Endodermal cell (in vitro differentiated cells): ENCODE measurements around the gene ACTRT2. TPM values are rescaled to one million over a fixed set of nuclear protein-coding genes. Genes with fewer than 3 reads are reported as not detected.

Source experiments
- DNase-seq: peaks from one replicate; pipeline ENCODE4 v3.0.0-alpha.2; 2017
- H3K27ac ChIP-seq: 2 replicates; pipeline ENCODE4 v1.5.1; 2013; ENCODE audit warnings: mild to moderate bottlenecking, low read depth, low read length, moderate library complexity
- H3K27me3 ChIP-seq: 2 replicates; pipeline ENCODE4 v1.6.1; 2013; ENCODE audit warnings: mild to moderate bottlenecking, low read length, moderate library complexity; ENCODE audit not compliant: insufficient read depth, control insufficient read depth, poor library complexity, severe bottlenecking
- H3K36me3 ChIP-seq: 2 replicates; pipeline ENCODE4 v1.7.0; 2013; ENCODE audit warnings: mild to moderate bottlenecking, low read length, moderate library complexity; ENCODE audit not compliant: control insufficient read depth, insufficient read depth
- H3K4me1 ChIP-seq: one replicate; pipeline ENCODE4 v1.7.0; 2013; ENCODE audit warnings: low read length; ENCODE audit not compliant: control insufficient read depth, insufficient read depth
- H3K4me3 ChIP-seq: 2 replicates; pipeline ENCODE4 v1.5.1; 2013; ENCODE audit warnings: mild to moderate bottlenecking, low read length, moderate library complexity
- H3K9ac ChIP-seq: 2 replicates; pipeline ENCODE4 v1.6.1; 2013; ENCODE audit warnings: mild to moderate bottlenecking, low read length, moderate library complexity; ENCODE audit not compliant: poor library complexity, severe bottlenecking; ENCODE audit errors: extremely low read depth
- H3K9me3 ChIP-seq: 2 replicates; pipeline ENCODE4 v1.6.1; 2013; ENCODE audit warnings: mild to moderate bottlenecking, low read length, moderate library complexity; ENCODE audit not compliant: control insufficient read depth
- H3K27ac Mint-ChIP-seq: 2 replicates; pipeline ENCODE4 v1.8.0; 2020; ENCODE audit warnings: mixed read lengths
- H3K27me3 Mint-ChIP-seq: 2 replicates; pipeline ENCODE4 v1.8.0; 2021; ENCODE audit warnings: mild to moderate bottlenecking, mixed read lengths; ENCODE audit not compliant: insufficient read depth
- H3K36me3 Mint-ChIP-seq: 2 replicates; pipeline ENCODE4 v1.8.0; 2020; ENCODE audit warnings: low read depth, mixed read lengths
- H3K4me1 Mint-ChIP-seq: 2 replicates; pipeline ENCODE4 v1.8.0; 2020; ENCODE audit warnings: mixed read lengths
- H3K4me3 Mint-ChIP-seq: 2 replicates; pipeline ENCODE4 v1.8.0; 2020; ENCODE audit warnings: mild to moderate bottlenecking, moderate library complexity, mixed read lengths
- H3K9me3 Mint-ChIP-seq: 2 replicates; pipeline ENCODE4 v1.8.0; 2020; ENCODE audit warnings: mild to moderate bottlenecking, mixed read lengths
- WGBS, 2 experiments: methylation state at CpG; one replicate each; pipeline versions ENCODE4 v1.1.5 to v1.1.7; 2013; ENCODE audit warnings: missing lambda C conversion rate in 2 of 2, mixed read lengths in 1 of 2; ENCODE audit not compliant: insufficient coverage in 1 of 2, insufficient read length in 1 of 2; 5-methylcytosine and 5-hydroxymethylcytosine counted together
- total RNA-seq, 2 donors: library from RNA; stranded (reverse); fragmentation: NEBNext Ultra II Directional in 1 of 2; extraction: Animal tissue kit (Norgen Biotek cat#: 25700) in 1 of 2; gene quantifications; 2 replicates in 1 of 2; 3 replicates in 1 of 2; pipeline ENCODE4 v1.2.1, GENCODE V29; 2021
- TF ChIP-seq, protein P1 (sequence below): fragments of 200-600 bp; sonication (generic); conservative IDR thresholded peaks from 2 replicates; pipeline ENCODE4 v1.5.0; 2021; ENCODE audit warnings: antibody characterized with exemption, mild to moderate bottlenecking

Gene ACTRT2
- total RNA-seq, 2 donors from 2014 or later, result not detected

DNA sequence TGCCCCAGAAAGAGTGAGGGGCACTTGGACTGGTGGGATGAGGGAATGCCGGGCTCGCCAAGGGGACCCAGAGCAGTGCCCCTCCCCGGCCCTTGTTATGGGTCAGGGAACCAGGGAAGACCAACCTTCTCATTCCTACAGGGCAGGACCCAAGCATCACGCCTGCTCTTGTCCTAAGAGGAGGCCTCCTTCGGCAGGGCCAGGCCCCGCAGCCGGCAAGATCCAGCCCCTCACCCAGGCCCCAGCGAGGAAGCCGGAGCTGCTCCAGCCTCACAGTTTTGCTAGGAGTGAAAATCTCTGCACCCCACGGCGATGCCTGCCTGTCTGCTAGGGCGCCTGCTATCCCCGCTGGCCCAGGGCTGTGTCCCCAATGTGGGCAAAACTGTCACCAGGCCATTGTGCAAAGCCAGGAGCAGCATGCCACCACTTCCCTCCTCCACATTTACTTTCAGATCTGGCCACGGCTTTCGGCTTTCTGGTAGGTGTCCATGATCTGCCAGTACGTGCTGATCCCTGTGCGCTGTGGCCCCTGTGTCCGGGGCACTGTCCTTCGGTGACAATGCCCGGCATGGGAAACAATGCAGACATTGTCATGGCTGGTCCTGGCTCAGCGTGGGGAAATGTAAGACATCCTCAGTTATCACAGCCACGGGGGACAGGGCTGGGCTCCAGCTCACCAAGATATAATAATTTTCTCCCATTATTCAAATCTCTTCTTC is 9.6 kb downstream of the ACTRT2 start:
- H3K27ac ChIP-seq, result no peak overlapping the region
- peaks cover 59% of the 10 kb centered on the region for H3K9me3 Mint-ChIP-seq
- no peaks in the 10 kb centered on the region for H3K27me3 ChIP-seq
- TF ChIP-seq, protein P1, sequence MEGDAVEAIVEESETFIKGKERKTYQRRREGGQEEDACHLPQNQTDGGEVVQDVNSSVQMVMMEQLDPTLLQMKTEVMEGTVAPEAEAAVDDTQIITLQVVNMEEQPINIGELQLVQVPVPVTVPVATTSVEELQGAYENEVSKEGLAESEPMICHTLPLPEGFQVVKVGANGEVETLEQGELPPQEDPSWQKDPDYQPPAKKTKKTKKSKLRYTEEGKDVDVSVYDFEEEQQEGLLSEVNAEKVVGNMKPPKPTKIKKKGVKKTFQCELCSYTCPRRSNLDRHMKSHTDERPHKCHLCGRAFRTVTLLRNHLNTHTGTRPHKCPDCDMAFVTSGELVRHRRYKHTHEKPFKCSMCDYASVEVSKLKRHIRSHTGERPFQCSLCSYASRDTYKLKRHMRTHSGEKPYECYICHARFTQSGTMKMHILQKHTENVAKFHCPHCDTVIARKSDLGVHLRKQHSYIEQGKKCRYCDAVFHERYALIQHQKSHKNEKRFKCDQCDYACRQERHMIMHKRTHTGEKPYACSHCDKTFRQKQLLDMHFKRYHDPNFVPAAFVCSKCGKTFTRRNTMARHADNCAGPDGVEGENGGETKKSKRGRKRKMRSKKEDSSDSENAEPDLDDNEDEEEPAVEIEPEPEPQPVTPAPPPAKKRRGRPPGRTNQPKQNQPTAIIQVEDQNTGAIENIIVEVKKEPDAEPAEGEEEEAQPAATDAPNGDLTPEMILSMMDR, result no peak
- H3K36me3 Mint-ChIP-seq, result no peaks in the 10 kb centered on the region
- no peak overlapping the region for H3K4me3 Mint-ChIP-seq
- H3K9me3 ChIP-seq, result peaks cover 14% of the 10 kb centered on the region
- H3K27ac Mint-ChIP-seq, result no peak overlapping the region
- H3K4me1 Mint-ChIP-seq, result no peaks in the 10 kb centered on the region
- 87 to 94% methylated on average over 12 to 22 of the region's 22 CpGs for WGBS, 2 experiments
- no peaks in the 10 kb centered on the region for H3K27me3 Mint-ChIP-seq
- H3K4me3 ChIP-seq, result no peak overlapping the region
- H3K36me3 ChIP-seq, result no peaks in the 10 kb centered on the region
- no peak overlapping the region for H3K9ac ChIP-seq
- DNase-seq, result peak; percentile 31
- H3K4me1 ChIP-seq, result no peaks in the 10 kb centered on the region

GRCh38 chr1:3031401-3032221 is 10.3 kb downstream of the ACTRT2 start:
- WGBS, 2 experiments, result 88 to 93% methylated on average over 17 to 35 of the region's 35 CpGs
- Histone ChIP-seq H3K4me1 (no peaks in the 10 kb centered on the region), H3K9ac (no peak overlapping the region), H3K36me3 (no peaks in the 10 kb centered on the region), H3K27me3 (no peaks in the 10 kb centered on the region), H3K27ac (no peak overlapping the region), H3K9me3 (peaks cover 9% of the 10 kb centered on the region), H3K4me3 (no peak overlapping the region)
- H3K27ac Mint-ChIP-seq, result no peak overlapping the region
- no peaks in the 10 kb centered on the region for H3K4me1 Mint-ChIP-seq
- DNase-seq, result peak; percentile 28
- no peaks in the 10 kb centered on the region for H3K27me3 Mint-ChIP-seq
- H3K9me3 Mint-ChIP-seq, result peaks cover 66% of the 10 kb centered on the region
- H3K36me3 Mint-ChIP-seq, result no peaks in the 10 kb centered on the region
- no peak overlapping the region for H3K4me3 Mint-ChIP-seq
- TF ChIP-seq, protein P1, result no peak

DNA sequence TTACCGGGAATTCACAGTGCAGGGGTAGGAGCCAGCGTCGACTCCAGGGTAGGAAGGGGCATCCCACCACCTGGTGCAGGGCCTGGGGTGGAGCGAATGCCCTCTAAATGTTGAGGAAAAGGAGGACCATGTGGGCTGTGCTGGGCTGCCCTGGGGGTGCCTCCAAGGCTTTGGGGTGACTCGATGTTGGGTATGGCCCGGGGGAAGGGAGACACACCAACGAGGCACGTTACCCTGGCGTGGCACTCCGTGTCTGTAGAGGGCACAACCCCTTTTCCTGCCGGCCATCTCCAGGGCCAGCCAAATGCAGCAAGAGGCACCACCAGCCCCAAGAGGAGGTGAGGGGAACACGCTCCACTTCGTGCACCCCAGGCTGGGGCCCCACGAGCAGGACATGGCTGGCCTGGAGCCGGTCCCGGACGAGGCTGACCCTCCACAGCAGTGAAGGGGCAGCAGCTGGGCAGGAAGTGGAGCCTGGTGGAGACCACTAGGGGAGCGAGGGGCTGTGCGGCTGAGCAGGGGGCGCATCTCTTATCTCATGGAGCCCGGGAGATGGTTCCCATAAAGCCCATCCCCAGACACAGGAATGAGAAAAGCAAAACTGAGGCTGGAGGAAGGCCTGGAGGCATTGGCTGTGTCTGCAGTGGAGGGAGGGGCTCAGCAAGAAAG is 11.2 kb downstream of the ACTRT2 start:
- H3K27ac ChIP-seq, result no peak overlapping the region
- TF ChIP-seq, protein P1, result no peak
- H3K9me3 Mint-ChIP-seq, result peaks cover 69% of the 10 kb centered on the region
- no peak overlapping the region for H3K4me3 ChIP-seq
- H3K4me1 ChIP-seq, result no peaks in the 10 kb centered on the region
- H3K27ac Mint-ChIP-seq, result no peak overlapping the region
- H3K9ac ChIP-seq, result no peak overlapping the region
- H3K36me3 ChIP-seq, result no peaks in the 10 kb centered on the region
- no peak overlapping the region for H3K4me3 Mint-ChIP-seq
- no peaks in the 10 kb centered on the region for H3K27me3 ChIP-seq
- DNase-seq, result peak; percentile 28
- peaks cover 9% of the 10 kb centered on the region for H3K9me3 ChIP-seq
- no peaks in the 10 kb centered on the region for H3K27me3 Mint-ChIP-seq
- no peaks in the 10 kb centered on the region for H3K36me3 Mint-ChIP-seq
- H3K4me1 Mint-ChIP-seq, result no peaks in the 10 kb centered on the region
- 89% methylated on average over 9 to 21 of the region's 21 CpGs for WGBS, 2 experiments
